H1 (cell line): ENCODE measurements around the gene COL4A2. TPM values are rescaled to one million over a fixed set of nuclear protein-coding genes. Genes with fewer than 3 reads are reported as not detected.

ENCODE experiments used
- CTCF ChIA-PET: fragments of 300-600 bp; sonication (Branson Sonifier 250); formaldehyde crosslinking; loops from one replicate; lab custom pipeline; 2021; ENCODE audit not compliant: partially characterized antibody; lab: Charles Lee
- POLR2A ChIA-PET: fragments of 300-600 bp; sonication (Branson Sonifier 250); formaldehyde crosslinking; loops from one replicate; lab custom pipeline; 2021; ENCODE audit warnings: inconsistent platforms; ENCODE audit not compliant: partially characterized antibody; lab: Charles Lee
- DNase-seq, 2 experiments: peaks; one replicate each; pipeline versions ENCODE4 v3.0.0 to v3.0.0-alpha.2; 2010 to 2022; ENCODE audit warnings: low spot score in 2 of 2, low read depth in 1 of 2, mixed read lengths in 1 of 2
- FAIRE-seq: peaks from 2 replicates; lab custom pipeline; 2011; peaks lifted over from hg19 to GRCh38; lab: Jason Lieb, UNC
- H2AFZ ChIP-seq: 2 replicates; pipeline ENCODE4 v1.8.1; 2012; ENCODE audit warnings: low read length, inconsistent platforms
- H2AK5ac ChIP-seq: 2 replicates; pipeline ENCODE4 v1.6.1; 2013; ENCODE audit warnings: low read depth, low read length
- H2BK120ac ChIP-seq: replicated peaks from 2 replicates; pipeline ENCODE3; 2013; ENCODE audit warnings: low read depth, low read length, inconsistent platforms
- H2BK12ac ChIP-seq: 2 replicates; pipeline ENCODE4 v1.6.1; 2013; ENCODE audit warnings: low read depth, low read length
- H2BK15ac ChIP-seq: 2 replicates; pipeline ENCODE4 v1.6.1; 2013; ENCODE audit warnings: low read length
- H2BK20ac ChIP-seq: 2 replicates; pipeline ENCODE4 v1.6.1; 2013; ENCODE audit warnings: low read length
- H2BK5ac ChIP-seq: 2 replicates; pipeline ENCODE4 v1.6.1; 2013; ENCODE audit warnings: low read depth, low read length
- H3K14ac ChIP-seq: 2 replicates; pipeline ENCODE4 v1.6.1; 2013; ENCODE audit warnings: inconsistent platforms; ENCODE audit not compliant: insufficient read length
- H3K18ac ChIP-seq: 2 replicates; pipeline ENCODE4 v1.6.1; 2013; ENCODE audit warnings: low read length; ENCODE audit errors: extremely low read depth
- H3K23ac ChIP-seq: 2 replicates; pipeline ENCODE4 v1.6.1; 2013; ENCODE audit warnings: inconsistent platforms; ENCODE audit not compliant: insufficient read length
- H3K23me2 ChIP-seq: 2 replicates; pipeline ENCODE4 v1.6.1; 2013; ENCODE audit warnings: low read depth, low read length
- H3K27ac ChIP-seq: 2 replicates; pipeline ENCODE4 v1.6.1; 2011; ENCODE audit warnings: low read depth, low read length, inconsistent platforms
- H3K27me3 ChIP-seq, 4 experiments: replicated peaks in 1 of 4; 1 replicate in 1 of 4; 2 replicates in 3 of 4; pipeline versions ENCODE4 v1.6.1 to v1.8.1; 2011 to 2013; ENCODE audit warnings: low read length in 3 of 4, mild to moderate bottlenecking in 3 of 4, inconsistent platforms in 2 of 4, mixed read lengths in 2 of 4, moderate library complexity in 1 of 4; ENCODE audit not compliant: control insufficient read depth in 3 of 4, insufficient read depth in 3 of 4; ENCODE audit errors: extremely low read depth in 1 of 4
- H3K36me3 ChIP-seq, 4 experiments: 2 replicates each; pipeline versions ENCODE4 v1.6.1 to v1.8.1; 2011 to 2013; ENCODE audit warnings: mild to moderate bottlenecking in 4 of 4, low read length in 3 of 4, moderate library complexity in 2 of 4, control low read depth in 1 of 4, inconsistent platforms in 1 of 4; ENCODE audit not compliant: insufficient read depth in 4 of 4, control insufficient read depth in 2 of 4
- H3K4ac ChIP-seq: replicated peaks from 2 replicates; pipeline ENCODE3; 2013; ENCODE audit warnings: low read length, low read depth, mixed read lengths, inconsistent platforms; ENCODE audit not compliant: insufficient read length
- H3K4me1 ChIP-seq, 4 experiments: replicated peaks in 1 of 4; 1 replicate in 1 of 4; 2 replicates in 3 of 4; pipeline versions ENCODE4 v1.6.1 to v1.8.1; 2011 to 2013; ENCODE audit warnings: low read length in 3 of 4, inconsistent platforms in 2 of 4, mixed read lengths in 1 of 4; ENCODE audit not compliant: insufficient read depth in 4 of 4, control insufficient read depth in 3 of 4
- H3K4me2 ChIP-seq, 2 experiments: 2 replicates each; pipeline versions ENCODE4 v1.6.1 to v1.8.1; 2011 to 2013; ENCODE audit warnings: low read depth in 2 of 2, low read length in 2 of 2, control low read depth in 1 of 2, inconsistent platforms in 1 of 2, mild to moderate bottlenecking in 1 of 2; ENCODE audit not compliant: insufficient read depth in 1 of 2
- H3K4me3 ChIP-seq, 4 experiments: fragments of 200-600, 300-600 bp in 1 of 4; sonication (generic), shearing (Covaris generic), sonication (Bioruptor Twin) in 1 of 4; 2 replicates each; pipeline versions ENCODE4 v1.5.1 to v1.8.1; 2011 to 2016; ENCODE audit warnings: low read length in 4 of 4, low read depth in 3 of 4, control low read depth in 2 of 4, inconsistent platforms in 2 of 4, mild to moderate bottlenecking in 2 of 4, mixed read lengths in 1 of 4, moderate library complexity in 1 of 4; ENCODE audit not compliant: insufficient read depth in 2 of 4; ENCODE audit errors: extremely low read depth in 1 of 4
- H3K56ac ChIP-seq: replicated peaks from 2 replicates; pipeline ENCODE3; 2013; ENCODE audit warnings: low read depth, mild to moderate bottlenecking, mixed read lengths, low read length, inconsistent platforms; ENCODE audit not compliant: insufficient read length
- H3K79me1 ChIP-seq: 2 replicates; pipeline ENCODE4 v1.6.1; 2013; ENCODE audit warnings: low read depth, low read length, control low read depth
- H3K79me2 ChIP-seq, 2 experiments: 2 replicates each; pipeline versions ENCODE4 v1.6.1 to v1.8.1; 2012 to 2013; ENCODE audit warnings: low read length in 2 of 2, mild to moderate bottlenecking in 2 of 2, inconsistent platforms in 1 of 2; ENCODE audit not compliant: insufficient read depth in 2 of 2, control insufficient read depth in 1 of 2
- H3K9ac ChIP-seq, 4 experiments: replicated peaks in 1 of 4; 1 replicate in 1 of 4; 2 replicates in 3 of 4; pipeline versions ENCODE4 v1.6.1 to v1.8.1; 2011 to 2013; ENCODE audit warnings: low read depth in 3 of 4, low read length in 3 of 4, control low read depth in 2 of 4, mild to moderate bottlenecking in 2 of 4, moderate library complexity in 2 of 4, inconsistent platforms in 1 of 4; ENCODE audit errors: extremely low read depth in 1 of 4
- H3K9me3 ChIP-seq, 2 experiments: 2 replicates each; pipeline versions ENCODE4 v1.6.1 to v1.8.1; 2012 to 2013; ENCODE audit warnings: mild to moderate bottlenecking in 2 of 2, moderate library complexity in 2 of 2, control low read depth in 1 of 2, inconsistent platforms in 1 of 2, low read depth in 1 of 2, low read length in 1 of 2, mixed read lengths in 1 of 2; ENCODE audit not compliant: insufficient read depth in 2 of 2
- H4K20me1 ChIP-seq, 2 experiments: replicated peaks in 1 of 2; 2 replicates each; pipeline versions ENCODE3 to v1.8.1; 2011 to 2013; ENCODE audit warnings: inconsistent platforms in 2 of 2, low read length in 2 of 2, mild to moderate bottlenecking in 1 of 2; ENCODE audit not compliant: insufficient read depth in 2 of 2, control insufficient read depth in 1 of 2
- H4K5ac ChIP-seq: 2 replicates; pipeline ENCODE4 v1.6.1; 2013; ENCODE audit warnings: low read length, low read depth, mixed read lengths, inconsistent platforms; ENCODE audit not compliant: insufficient read length
- H4K8ac ChIP-seq: 2 replicates; pipeline ENCODE4 v1.8.0; 2013; ENCODE audit warnings: mild to moderate bottlenecking, moderate library complexity, low read length, inconsistent platforms; ENCODE audit not compliant: insufficient read depth; ENCODE audit errors: extremely low read depth
- H4K91ac ChIP-seq: replicated peaks from 2 replicates; pipeline ENCODE3; 2013; ENCODE audit warnings: low read length, mixed read lengths, inconsistent platforms; ENCODE audit not compliant: insufficient read length
- ASH2L ChIP-seq: fragments of 200-600, 300-600 bp; sonication (generic); IDR thresholded peaks from one replicate; pipeline ENCODE4 v1.7.1; 2017; ENCODE audit warnings: low read length
- EP300 ChIP-seq, 2 experiments: IDR thresholded peaks; 1 replicate in 1 of 2; 2 replicates in 1 of 2; pipeline ENCODE4 v1.6.1; 2011 to 2012; ENCODE audit warnings: low read depth in 2 of 2, low read length in 2 of 2, mild to moderate bottlenecking in 2 of 2, borderline replicate concordance in 1 of 2, inconsistent platforms in 1 of 2, moderate library complexity in 1 of 2
- NANOG ChIP-seq: IDR thresholded peaks from 2 replicates; pipeline ENCODE4 v1.6.1; 2011; ENCODE audit warnings: low read length, low read depth, mild to moderate bottlenecking, inconsistent platforms; ENCODE audit not compliant: insufficient read depth, poor library complexity, severe bottlenecking
- POLR2A ChIP-seq, 2 experiments: IDR thresholded peaks; 1 replicate in 1 of 2; 2 replicates in 1 of 2; pipeline ENCODE4 v1.6.1; 2011; ENCODE audit warnings: low read depth in 2 of 2, low read length in 2 of 2, mild to moderate bottlenecking in 2 of 2; ENCODE audit errors: control extremely low read depth in 1 of 2
- POLR2AphosphoS5 ChIP-seq: IDR thresholded peaks from 2 replicates; pipeline ENCODE4 v1.6.1; 2011; ENCODE audit warnings: low read depth, low read length
- RAD21 ChIP-seq, 2 experiments: IDR thresholded peaks in 1 of 2; conservative IDR thresholded peaks in 1 of 2; 2 replicates each; pipeline ENCODE4 v1.6.1; 2011; ENCODE audit warnings: low read depth in 2 of 2, low read length in 2 of 2, improper control_type of control experiment in 1 of 2, inconsistent platforms in 1 of 2, mild to moderate bottlenecking in 1 of 2, moderate library complexity in 1 of 2
- SP2 ChIP-seq: IDR thresholded peaks from 2 replicates; pipeline ENCODE4 v1.6.1; 2012; ENCODE audit warnings: mild to moderate bottlenecking, low read length, inconsistent platforms
- SP4 ChIP-seq: IDR thresholded peaks from 2 replicates; pipeline ENCODE4 v1.6.1; 2012; ENCODE audit warnings: low read length, inconsistent platforms
- TBP ChIP-seq: IDR thresholded peaks from 2 replicates; pipeline ENCODE4 v1.6.1; 2011; ENCODE audit warnings: low read depth, low read length, improper control_type of control experiment
- YY1 ChIP-seq: IDR thresholded peaks from 2 replicates; pipeline ENCODE4 v1.6.1; 2011; ENCODE audit warnings: low read depth, mild to moderate bottlenecking, low read length
- WGBS, 2 experiments: shearing (Covaris generic) in 1 of 2; methylation state at CpG; one replicate each; pipeline versions ENCODE4 v1.1.6 to v1.1.7; 2013 to 2015; ENCODE audit warnings: low lambda C conversion rate in 2 of 2, mixed read lengths in 2 of 2, inconsistent platforms in 1 of 2, low coverage in 1 of 2, missing lambda C conversion rate in 1 of 2; ENCODE audit not compliant: insufficient replicate concordance in 2 of 2, insufficient coverage in 1 of 2, insufficient read length in 1 of 2; ENCODE audit errors: extremely low coverage in 1 of 2, missing lambda C conversion rate in 1 of 2; 5-methylcytosine and 5-hydroxymethylcytosine counted together
- polyA plus RNA-seq, 7 experiments: library from polyadenylated mRNA; depleted of rRNA in 3 of 7; stranded (reverse) in 5 of 7; unstranded in 2 of 7; fragments of >200 nt in 5 of 7; fragments of 200-250 nt in 2 of 7; gene quantifications; 1 replicate in 5 of 7; 2 replicates in 1 of 7; 4 replicates in 1 of 7; pipeline versions ENCODE4 v1.2.1 to v1.2.3, GENCODE V29; 2011 to 2013; ENCODE audit warnings: missing spikeins in 2 of 7, mixed read lengths in 2 of 7
- total RNA-seq: library from RNA; stranded (reverse); fragmentation: NEBNext Ultra II Directional; extraction: Animal tissue kit (Norgen Biotek cat#: 25700); gene quantifications from 2 replicates; pipeline ENCODE4 v1.2.1, GENCODE V29; 2021

The COL4A2 gene
- total and polyA plus RNA-seq, 2 of the 8 experiments (the other 6 are each of a cell fraction or from before 2014, with no cell fraction given): 80.4 to 87.3 TPM

DNA sequence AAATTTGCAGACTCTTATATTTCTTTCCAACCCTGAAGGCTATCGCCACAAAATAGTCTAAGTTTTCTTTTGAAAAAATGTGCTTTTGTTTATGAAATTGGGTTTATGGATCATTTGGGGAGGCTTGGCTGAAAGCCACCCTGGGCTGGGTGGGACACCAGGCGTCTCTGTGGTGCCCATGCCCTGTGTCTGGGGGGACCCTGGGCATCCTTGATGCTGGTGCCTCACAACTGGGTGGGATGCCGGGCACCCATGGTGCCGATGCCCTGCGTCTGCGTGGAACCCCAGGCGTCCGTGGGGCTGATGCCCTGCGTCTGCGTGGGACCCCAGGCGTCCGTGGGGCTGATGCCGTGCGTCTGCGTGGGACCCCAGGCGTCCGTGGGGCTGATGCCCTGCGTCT is 149.5 kb downstream of the COL4A2 start:
- no peak overlapping the region for H3K18ac ChIP-seq
- TF ChIP-seq POLR2A (IDR thresholded peaks at IDR 0.05; ENCODE audit: control extremely low read depth in 1 of 2, low read depth in 2 of 2, low read length in 2 of 2): no peak
- no peak for TF ChIP-seq EP300 (IDR thresholded peaks at IDR 0.05; ENCODE audit: borderline replicate concordance in 1 of 2, low read depth in 2 of 2, low read length in 2 of 2)
- TF ChIP-seq ASH2L: no peak
- TF ChIP-seq SP4: no peak
- TF ChIP-seq TBP: no peak
- no peak for TF ChIP-seq POLR2AphosphoS5
- no peak for TF ChIP-seq YY1
- TF ChIP-seq RAD21 (IDR thresholded peaks at IDR 0.05 in 1 of 2, conservative IDR thresholded peaks at IDR 0.05 in 1 of 2; ENCODE audit: low read depth in 2 of 2, low read length in 2 of 2): no peak
- TF ChIP-seq SP2: no peak
- TF ChIP-seq NANOG: no peak
- no peak overlapping the region for H2AFZ ChIP-seq
- 92% methylated on average over 10 of the region's 18 CpGs; no CpG with 5 or more reads in 1 of the 2 experiments for WGBS, 2 experiments
- no peak for DNase-seq
- H3K27me3 ChIP-seq: no peaks in the 10 kb centered on the region
- POLR2A ChIA-PET: interaction anchor here (1.3 kb wide), 1 partner anchor 30 kb away, joined by 9 read pairs; no protein-coding TSS in a partner anchor
- no peaks in the 10 kb centered on the region for H3K9me3 ChIP-seq
- H2BK5ac ChIP-seq: no peak overlapping the region
- H3K56ac ChIP-seq: no peak overlapping the region
- H3K23me2 ChIP-seq: no peaks in the 10 kb centered on the region
- no peak overlapping the region for H3K9ac ChIP-seq
- no peak overlapping the region for H2AK5ac ChIP-seq
- no peak overlapping the region for H2BK20ac ChIP-seq
- no peak overlapping the region for H3K27ac ChIP-seq
- no peak overlapping the region for H2BK15ac ChIP-seq
- H4K8ac ChIP-seq: no peak overlapping the region; the same call in 1 of the 2 replicates
- no peak overlapping the region for H3K23ac ChIP-seq
- no peak overlapping the region for H3K14ac ChIP-seq
- H3K4ac ChIP-seq: peak overlapping the region; percentile 71
- no peak overlapping the region for H3K4me3 ChIP-seq
- H3K79me2 ChIP-seq: no peaks in the 10 kb centered on the region
- H3K79me1 ChIP-seq: no peaks in the 10 kb centered on the region
- no peak overlapping the region for H3K4me2 ChIP-seq
- H4K91ac ChIP-seq: peak overlapping the region; percentile 61
- H2BK12ac ChIP-seq: no peak overlapping the region
- H4K5ac ChIP-seq: no peak overlapping the region
- no peak for FAIRE-seq
- CTCF ChIA-PET: interaction anchor here (0.6 to 2.3 kb wide), 31 partner anchors 8 to 245 kb away, joined by 3 to 19 read pairs (median 4); no protein-coding TSS in a partner anchor
- peaks cover 0 to 2% of the 10 kb centered on the region in 2 experiments for H4K20me1 ChIP-seq
- H3K36me3 ChIP-seq: peaks cover 0 to 4% (median 2%) of the 10 kb centered on the region in 4 experiments; a peak in 4 of 8 replicates
- no peak overlapping the region for H2BK120ac ChIP-seq
- peaks cover 0 to 5% (median 1%) of the 10 kb centered on the region in 4 experiments; a peak in 4 of 7 replicates for H3K4me1 ChIP-seq
